SK-N-SH (cell line): Measurements from ENCODE around the gene EPHA5. TPM values are rescaled to one million over a fixed set of nuclear protein-coding genes. Genes with fewer than 3 reads are reported as not detected.

Source experiments
- CTCF ChIA-PET: fragments of 300-600, 350-600 bp; formaldehyde crosslinking; extraction: SDS; loops from one replicate; lab custom pipeline; 2021; lab: Yijun Ruan, JAX
- POLR2A ChIA-PET: fragments of 350-600 bp; sonication (Branson Sonifier 250); formaldehyde crosslinking; extraction: SDS; loops from one replicate; lab custom pipeline; 2020; ENCODE audit warnings: antibody characterized with exemption, inconsistent platforms; lab: Yijun Ruan, JAX
- DNase-seq: peaks from one replicate; pipeline ENCODE4 v3.0.0; 2012
- H2AFZ ChIP-seq: fragments of 200-600 bp; sonication (generic); 2 replicates; pipeline ENCODE4 v1.8.1; 2016; ENCODE audit warnings: antibody characterized with exemption, mild to moderate bottlenecking, low read depth
- H3F3A ChIP-seq: fragments of 200-600 bp; sonication (generic); replicated peaks from 2 replicates; pipeline ENCODE3; 2016; ENCODE audit warnings: antibody characterized with exemption, mild to moderate bottlenecking; ENCODE audit not compliant: insufficient read depth
- H3K27ac ChIP-seq, 2 experiments: fragments of 200-500 bp in 1 of 2; fragments of 200-600 bp in 1 of 2; sonication (Bioruptor generic) in 1 of 2; sonication (generic), shearing (Covaris generic) in 1 of 2; 2 replicates each; pipeline versions ENCODE4 v1.5.1 to v1.6.1; 2014 to 2016; ENCODE audit warnings: low read depth in 2 of 2, inconsistent platforms in 1 of 2, low read length in 1 of 2, mild to moderate bottlenecking in 1 of 2, mixed read lengths in 1 of 2
- H3K27me3 ChIP-seq: fragments of 200-600 bp; sonication (generic), shearing (Covaris generic); 2 replicates; pipeline ENCODE4 v1.6.1; 2016; ENCODE audit warnings: mixed run types; ENCODE audit not compliant: insufficient read depth
- H3K36me3 ChIP-seq, 2 experiments: fragments of 200-500 bp in 1 of 2; fragments of 200-600 bp in 1 of 2; sonication (Bioruptor generic) in 1 of 2; sonication (generic) in 1 of 2; replicated peaks in 1 of 2; 2 replicates each; pipeline versions ENCODE3 to v1.5.1; 2014 to 2016; ENCODE audit warnings: low read length in 1 of 2, mild to moderate bottlenecking in 1 of 2; ENCODE audit not compliant: insufficient read depth in 2 of 2, control insufficient read depth in 1 of 2
- H3K4me1 ChIP-seq, 2 experiments: fragments of 200-500 bp in 1 of 2; fragments of 200-600 bp in 1 of 2; sonication (Bioruptor generic) in 1 of 2; sonication (generic), shearing (Covaris generic) in 1 of 2; 2 replicates each; pipeline versions ENCODE4 v1.5.1 to v1.6.1; 2014 to 2016; ENCODE audit warnings: low read depth in 1 of 2, low read length in 1 of 2, mixed run types in 1 of 2; ENCODE audit not compliant: insufficient read depth in 2 of 2, control insufficient read depth in 1 of 2
- H3K4me2 ChIP-seq: fragments of 200-600 bp; sonication (generic), shearing (Covaris generic); 2 replicates; pipeline ENCODE4 v1.6.1; 2017; ENCODE audit warnings: mixed run types
- H3K4me3 ChIP-seq, 2 experiments: fragments of 200-500 bp in 1 of 2; fragments of 200-600 bp in 1 of 2; sonication (Bioruptor generic) in 1 of 2; sonication (generic), shearing (Covaris generic) in 1 of 2; 2 replicates each; pipeline versions ENCODE4 v1.5.1 to v1.8.1; 2014 to 2016; ENCODE audit warnings: low read depth in 2 of 2, inconsistent platforms in 1 of 2, low read length in 1 of 2, mild to moderate bottlenecking in 1 of 2, mixed read lengths in 1 of 2, moderate library complexity in 1 of 2
- H3K79me2 ChIP-seq: fragments of 200-600 bp; sonication (generic); 2 replicates; pipeline ENCODE4 v1.8.1; 2017; ENCODE audit warnings: mild to moderate bottlenecking; ENCODE audit not compliant: insufficient read depth
- H3K9ac ChIP-seq: fragments of 200-600 bp; sonication (generic); 2 replicates; pipeline ENCODE4 v1.6.1; 2017; ENCODE audit warnings: mixed run types
- H3K9me2 ChIP-seq: fragments of 200-600 bp; sonication (generic); 2 replicates; pipeline ENCODE4 v1.6.1; 2017; ENCODE audit warnings: mixed run types
- H3K9me3 ChIP-seq: fragments of 200-600 bp; sonication (generic); 2 replicates; pipeline ENCODE4 v1.6.1; 2017; ENCODE audit warnings: mixed run types, mild to moderate bottlenecking, moderate library complexity
- H4K20me1 ChIP-seq: fragments of 200-600 bp; sonication (generic); 2 replicates; pipeline ENCODE4 v1.6.1; 2017; ENCODE audit warnings: mild to moderate bottlenecking, mixed run types; ENCODE audit not compliant: insufficient read depth
- CHD2 ChIP-seq: fragments of 150-350 bp; IDR thresholded peaks from 2 replicates; pipeline ENCODE4 v1.6.1; 2018; ENCODE audit warnings: low read length; ENCODE audit not compliant: partially characterized antibody
- ELF1 ChIP-seq: IDR thresholded peaks from 2 replicates; pipeline ENCODE4 v1.4.0; 2012
- FOXJ3 ChIP-seq: sonication (generic); formaldehyde crosslinking; IDR thresholded peaks from 2 replicates; pipeline ENCODE4 v1.5.1; 2020; ENCODE audit warnings: mild to moderate bottlenecking, missing genetic modification reagents
- FOXM1 ChIP-seq: IDR thresholded peaks from 2 replicates; pipeline ENCODE4 v1.4.0; 2012; ENCODE audit warnings: low read depth, mild to moderate bottlenecking
- GABPA ChIP-seq: IDR thresholded peaks from 2 replicates; pipeline ENCODE4 v1.4.0; 2012; ENCODE audit warnings: low read depth, mild to moderate bottlenecking
- GATA2 ChIP-seq: sonication (generic); formaldehyde crosslinking; IDR thresholded peaks from 2 replicates; pipeline ENCODE4 v1.5.0; 2020; ENCODE audit warnings: mild to moderate bottlenecking, missing genetic modification reagents
- JUND ChIP-seq: IDR thresholded peaks from 2 replicates; pipeline ENCODE4 v1.4.0; 2012
- MAX ChIP-seq: IDR thresholded peaks from 2 replicates; pipeline ENCODE4 v1.4.0; 2012; ENCODE audit warnings: low read depth
- NFIC ChIP-seq: IDR thresholded peaks from 2 replicates; pipeline ENCODE4 v1.4.0; 2012; ENCODE audit warnings: borderline replicate concordance
- NRF1 ChIP-seq: IDR thresholded peaks from 2 replicates; pipeline ENCODE4 v1.6.1; 2012; ENCODE audit warnings: low read depth, mild to moderate bottlenecking, low read length
- PBX3 ChIP-seq: IDR thresholded peaks from 2 replicates; pipeline ENCODE4; 2012
- POLR2AphosphoS5 ChIP-seq: IDR thresholded peaks from 2 replicates; pipeline ENCODE4 v1.6.1; 2012; ENCODE audit warnings: low read depth, low read length
- RCOR1 ChIP-seq: fragments of 150-350 bp; IDR thresholded peaks from 2 replicates; pipeline ENCODE4 v1.6.1; 2017; ENCODE audit warnings: antibody characterized with exemption, low read length
- RFX5 ChIP-seq: IDR thresholded peaks from 2 replicates; pipeline ENCODE4 v1.6.1; 2012; ENCODE audit warnings: mild to moderate bottlenecking, improper control_type of control experiment, low read length
- RXRA ChIP-seq: IDR thresholded peaks from 2 replicates; pipeline ENCODE4 v1.4.0; 2012; ENCODE audit warnings: low read depth, mild to moderate bottlenecking, borderline replicate concordance
- SIN3A ChIP-seq: IDR thresholded peaks from 2 replicates; pipeline ENCODE4 v1.6.1; 2012; ENCODE audit warnings: low read depth, mild to moderate bottlenecking, low read length, moderate library complexity, borderline replicate concordance
- SMC3 ChIP-seq: IDR thresholded peaks from 2 replicates; pipeline ENCODE4 v1.6.1; 2012; ENCODE audit warnings: low read depth, low read length, improper control_type of control experiment
- TAF1 ChIP-seq: IDR thresholded peaks from 2 replicates; pipeline ENCODE4 v1.6.1; 2012; ENCODE audit warnings: low read depth, mild to moderate bottlenecking, low read length, moderate library complexity, borderline replicate concordance
- TCF12 ChIP-seq: IDR thresholded peaks from 2 replicates; pipeline ENCODE4 v1.4.0; 2012
- USF2 ChIP-seq: fragments of 150-350 bp; IDR thresholded peaks from 2 replicates; pipeline ENCODE4 v1.6.1; 2017; ENCODE audit warnings: antibody characterized with exemption, low read length, low read depth, borderline replicate concordance
- WGBS: methylation state at CpG from one replicate; pipeline ENCODE4 v1.1.6; 2017; ENCODE audit warnings: low lambda C conversion rate; 5-methylcytosine and 5-hydroxymethylcytosine counted together
- polyA plus RNA-seq, 3 experiments: library from polyadenylated mRNA; depleted of rRNA; stranded (reverse); fragments of >200 nt; gene quantifications; 2 replicates each; pipeline ENCODE4 v1.2.3, GENCODE V29; 2012

EPHA5 gene
- polyA plus RNA-seq, 1 of the 3 experiments (the other 2 are of a cell fraction), result not detected

- Histone ChIP-seq H3K27me3 (no peaks in the 10 kb centered on the region), H4K20me1 (no peaks in the 10 kb centered on the region), H2AFZ (no peak overlapping the region), H3K9ac (no peak overlapping the region), H3K36me3 (no peaks in the 10 kb centered on the region), H3K9me3 (no peaks in the 10 kb centered on the region), H3K4me3 (no peak overlapping the region), H3K79me2 (no peaks in the 10 kb centered on the region), H3K27ac (no peak overlapping the region), H3K9me2 (no peaks in the 10 kb centered on the region), H3K4me2 (no peak overlapping the region), H3F3A (no peaks in the 10 kb centered on the region), H3K4me1 (no peaks in the 10 kb centered on the region)
- WGBS, result 0% methylated on average over 3 of the region's 3 CpGs
- POLR2A ChIA-PET, result no interaction called here
- DNase-seq, result no peak
- CTCF ChIA-PET, result no interaction called here
- TF ChIP-seq POLR2AphosphoS5, result no peak
- no peak for TF ChIP-seq JUND
- TF ChIP-seq CHD2, result no peak
- no peak for TF ChIP-seq NRF1
Measured at GRCh38 chr4:65535113-65535512, 135.2 kb downstream of the EPHA5 start.

GRCh38 chr4:65521666-65522065 is 148.6 kb downstream of the EPHA5 start:
- no peaks in the 10 kb centered on the region for H3K9me3 ChIP-seq
- no peaks in the 10 kb centered on the region for H3K4me1 ChIP-seq
- TF ChIP-seq ELF1 (no peak), FOXJ3 (no peak), NFIC (no peak), TAF1 (no peak), GABPA (no peak), PBX3 (no peak), FOXM1 (no peak), SIN3A (no peak), POLR2AphosphoS5 (no peak), TCF12 (no peak)
- H3K9ac ChIP-seq, result no peak overlapping the region
- no peaks in the 10 kb centered on the region for H3K36me3 ChIP-seq
- no peak overlapping the region for H3K4me2 ChIP-seq
- H3K27me3 ChIP-seq, result no peaks in the 10 kb centered on the region
- no peaks in the 10 kb centered on the region for H3F3A ChIP-seq
- no peak overlapping the region for H2AFZ ChIP-seq
- CTCF ChIA-PET, result interaction anchor here (0.6 to 1.0 kb wide), 2 partner anchors 9 to 16 kb away, joined by 3 read pairs; no protein-coding TSS in a partner anchor
- WGBS, result 5% methylated on average over 1 of the region's 1 CpG
- H3K4me3 ChIP-seq, result no peak overlapping the region
- POLR2A ChIA-PET, result no interaction called here
- no peak overlapping the region for H3K27ac ChIP-seq
- no peaks in the 10 kb centered on the region for H3K79me2 ChIP-seq
- DNase-seq, result no peak
- H3K9me2 ChIP-seq, result no peaks in the 10 kb centered on the region
- H4K20me1 ChIP-seq, result no peaks in the 10 kb centered on the region

- no peaks in the 10 kb centered on the region for H3K9me3 ChIP-seq
- H2AFZ ChIP-seq, result no peak overlapping the region
- no peak overlapping the region for H3K9ac ChIP-seq
- H4K20me1 ChIP-seq, result no peaks in the 10 kb centered on the region
- H3K9me2 ChIP-seq, result no peaks in the 10 kb centered on the region
- H3K4me1 ChIP-seq, result no peaks in the 10 kb centered on the region
- no peak overlapping the region for H3K27ac ChIP-seq
- ChIA-PET CTCF (interaction anchor here (0.6 kb wide), 1 partner anchor 70 kb away, joined by 3 read pairs; no protein-coding TSS in a partner anchor), POLR2A (no interaction called here)
- no peaks in the 10 kb centered on the region for H3K79me2 ChIP-seq
- no peak overlapping the region for H3K4me2 ChIP-seq
- WGBS, result 2% methylated on average over 2 of the region's 2 CpGs
- H3K36me3 ChIP-seq, result no peaks in the 10 kb centered on the region
- DNase-seq, result no peak
- H3K4me3 ChIP-seq, result no peak overlapping the region
- H3K27me3 ChIP-seq, result no peaks in the 10 kb centered on the region
- no peaks in the 10 kb centered on the region for H3F3A ChIP-seq
- no peak for TF ChIP-seq GATA2
- TF ChIP-seq RXRA, result no peak
- TF ChIP-seq TAF1, result no peak
- TF ChIP-seq SMC3, result no peak
- no peak for TF ChIP-seq MAX
- TF ChIP-seq RCOR1, result no peak
- no peak for TF ChIP-seq TCF12
- no peak for TF ChIP-seq RFX5
- TF ChIP-seq USF2, result no peak
Measured at GRCh38 chr4:65515646-65516045, 154.6 kb downstream of the EPHA5 start.
